Activated CD4-positive, alpha-beta T cell treated with anti-CD3 and anti-CD28 coated beads for 36 hours (primary cell): ENCODE measurements around the gene PGBD5. TPM values are rescaled to one million over a fixed set of nuclear protein-coding genes. Genes with fewer than 3 reads are reported as not detected.
"Not testable (repeated sequence)": the region's sequence is repeated elsewhere in the genome, so short reads cannot be mapped to it uniquely, and the experiment has no call there.

Source experiments
- ATAC-seq: fragments of 200-7000 bp; cut with Tn5 transposase; one replicate; pipeline ENCODE4 v1.10.0; 2021; ENCODE audit warnings: mild to moderate bottlenecking, moderate library complexity
- CTCF ChIA-PET: fragments of 350-600 bp; sonication (Branson Sonifier 250); formaldehyde crosslinking; loops from one replicate; lab custom pipeline; 2021; ENCODE audit warnings: antibody characterized with exemption; lab: Charles Lee
- POLR2A ChIA-PET: fragments of 350-600 bp; sonication (Branson Sonifier 250); formaldehyde crosslinking; loops from one replicate; lab custom pipeline; 2021; ENCODE audit warnings: antibody characterized with exemption, inconsistent platforms; lab: Charles Lee
- DNase-seq: peaks from one replicate; pipeline ENCODE4 v3.0.0-alpha.2; 2020
- H3K27ac Mint-ChIP-seq: one replicate; pipeline ENCODE4 v1.8.0; 2021; ENCODE audit warnings: mixed read lengths
- H3K27me3 Mint-ChIP-seq: one replicate; pipeline ENCODE4 v1.8.0; 2021; ENCODE audit warnings: mixed read lengths
- H3K36me3 Mint-ChIP-seq: one replicate; pipeline ENCODE4 v1.8.0; 2021; ENCODE audit warnings: low read depth, mixed read lengths
- H3K4me1 Mint-ChIP-seq: one replicate; pipeline ENCODE4 v1.8.0; 2021; ENCODE audit warnings: mixed read lengths
- H3K4me3 Mint-ChIP-seq: one replicate; pipeline ENCODE4 v1.8.0; 2021; ENCODE audit warnings: mild to moderate bottlenecking, moderate library complexity, mixed read lengths
- H3K9me3 Mint-ChIP-seq: one replicate; pipeline ENCODE4 v1.8.0; 2021; ENCODE audit warnings: low read depth, mixed read lengths
- intact Hi-C, 2 experiments: fragments of 100-400 bp; cut with DNase I in 1 of 2; cut with micrococcal nuclease in 1 of 2; formaldehyde crosslinking; loops; one replicate each; pipeline versions ENCODE4 v1.14.2 to v1.15.1; 2022 to 2024; cut with DNase I, micrococcal nuclease
- total RNA-seq, 2 experiments: library from RNA; stranded (reverse); gene quantifications; one replicate each; pipeline ENCODE4 v1.2.3, GENCODE V29; 2021

Gene PGBD5, protein sequence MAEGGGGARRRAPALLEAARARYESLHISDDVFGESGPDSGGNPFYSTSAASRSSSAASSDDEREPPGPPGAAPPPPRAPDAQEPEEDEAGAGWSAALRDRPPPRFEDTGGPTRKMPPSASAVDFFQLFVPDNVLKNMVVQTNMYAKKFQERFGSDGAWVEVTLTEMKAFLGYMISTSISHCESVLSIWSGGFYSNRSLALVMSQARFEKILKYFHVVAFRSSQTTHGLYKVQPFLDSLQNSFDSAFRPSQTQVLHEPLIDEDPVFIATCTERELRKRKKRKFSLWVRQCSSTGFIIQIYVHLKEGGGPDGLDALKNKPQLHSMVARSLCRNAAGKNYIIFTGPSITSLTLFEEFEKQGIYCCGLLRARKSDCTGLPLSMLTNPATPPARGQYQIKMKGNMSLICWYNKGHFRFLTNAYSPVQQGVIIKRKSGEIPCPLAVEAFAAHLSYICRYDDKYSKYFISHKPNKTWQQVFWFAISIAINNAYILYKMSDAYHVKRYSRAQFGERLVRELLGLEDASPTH
- total RNA-seq, result under 1 TPM in 1 of 2 experiments, not detected in 1; 0.11 TPM

DNA sequence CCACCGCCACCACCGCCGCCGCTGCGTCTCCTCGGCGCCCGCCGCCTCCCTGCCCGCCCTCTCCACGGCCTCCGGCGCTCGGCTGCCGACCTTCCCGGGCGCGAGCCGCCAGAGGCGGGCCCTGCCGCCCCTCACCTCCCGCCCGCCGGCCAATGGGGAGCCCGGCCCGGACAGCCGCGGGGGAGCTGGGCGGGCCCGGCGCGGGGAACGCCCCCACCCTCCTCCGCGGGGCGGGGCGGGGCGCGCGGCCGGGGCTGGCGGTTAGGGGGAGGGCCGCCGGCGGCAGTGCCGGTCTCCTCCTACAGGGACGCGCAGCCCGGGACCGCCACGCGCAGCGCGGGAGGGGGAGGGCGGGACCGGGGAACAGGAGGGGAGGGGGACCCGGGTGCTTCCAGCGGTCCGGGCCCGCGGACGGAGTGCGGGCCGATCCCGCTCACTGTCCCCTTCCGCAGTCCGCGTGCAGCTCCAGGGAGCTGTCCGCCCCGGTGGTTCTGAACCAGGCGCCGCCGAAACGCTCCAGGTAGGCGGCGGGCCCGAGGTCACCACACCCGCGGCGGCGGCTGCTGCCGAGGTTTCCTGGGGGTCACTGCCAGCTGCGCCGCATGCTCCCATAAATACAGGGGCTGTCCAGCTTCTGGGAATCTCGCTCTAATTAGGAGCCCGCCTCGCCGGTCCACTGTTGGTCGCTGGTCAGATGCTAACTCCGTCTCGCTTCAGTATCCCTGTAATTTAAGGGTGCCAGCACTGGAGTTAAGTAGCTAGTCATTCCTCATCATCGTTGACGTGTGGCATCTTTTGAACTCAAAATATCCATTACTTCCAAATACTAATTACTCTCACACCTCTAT is at the start of gene PGBD5:
TSS of gene PGBD5 (minus strand) at position 87 of the 848 bp plus-strand sequence. CDS start 404 bp downstream, outside the sequence.
- Mint-ChIP-seq H3K27me3 (peaks cover 57% of the 10 kb centered on the region), H3K9me3 (no peaks in the 10 kb centered on the region), H3K36me3 (no peaks in the 10 kb centered on the region), H3K4me1 (peaks cover 7% of the 10 kb centered on the region), H3K27ac (no peak within 1 kb of the TSS), H3K4me3 (peak within 1 kb of the TSS; percentile 60)
- ChIA-PET POLR2A (no interaction called here), CTCF (no interaction called here)
- intact Hi-C loops, result loop anchor here in 1 of 2 experiments (1.0 to 10.0 kb wide), 5 partner anchors 216 to 992 kb away; partner anchors contain the start of genes ACTA1, C1orf198, COG2 and FAM89A
- ATAC-seq (peak; percentile 89), DNase-seq (peak; percentile 82)

DNA sequence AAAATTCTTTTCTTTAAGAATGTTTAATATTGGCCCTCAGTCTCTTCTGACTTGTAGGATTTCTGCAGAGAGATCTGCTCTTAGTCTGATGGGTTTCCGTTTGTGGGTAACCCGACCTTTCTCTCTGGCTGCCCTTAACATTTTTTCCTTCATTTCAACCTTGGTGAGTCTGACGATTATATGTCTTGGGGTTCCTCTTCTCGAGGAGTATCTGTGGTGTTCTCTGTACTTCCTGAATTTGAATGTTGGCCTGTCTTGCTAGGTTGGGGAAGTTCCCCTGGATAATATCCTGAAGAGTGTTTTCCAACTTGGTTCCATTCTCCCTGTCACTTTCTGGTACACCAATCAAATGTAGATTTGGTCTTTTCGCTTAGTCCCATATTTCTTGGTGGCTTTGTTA is 48.8 kb upstream of the PGBD5 start:
- H3K9me3 Mint-ChIP-seq, H3K36me3 Mint-ChIP-seq, H3K27ac Mint-ChIP-seq, ATAC-seq, intact Hi-C loops, H3K4me3 Mint-ChIP-seq, DNase-seq, H3K4me1 Mint-ChIP-seq, POLR2A ChIA-PET: not testable (repeated sequence)
- CTCF ChIA-PET, result interaction anchor here (0.6 kb wide), 1 partner anchor 336 kb away, joined by 3 read pairs; no protein-coding TSS in a partner anchor
- H3K27me3 Mint-ChIP-seq, result peaks cover 43% of the 10 kb centered on the region

DNA sequence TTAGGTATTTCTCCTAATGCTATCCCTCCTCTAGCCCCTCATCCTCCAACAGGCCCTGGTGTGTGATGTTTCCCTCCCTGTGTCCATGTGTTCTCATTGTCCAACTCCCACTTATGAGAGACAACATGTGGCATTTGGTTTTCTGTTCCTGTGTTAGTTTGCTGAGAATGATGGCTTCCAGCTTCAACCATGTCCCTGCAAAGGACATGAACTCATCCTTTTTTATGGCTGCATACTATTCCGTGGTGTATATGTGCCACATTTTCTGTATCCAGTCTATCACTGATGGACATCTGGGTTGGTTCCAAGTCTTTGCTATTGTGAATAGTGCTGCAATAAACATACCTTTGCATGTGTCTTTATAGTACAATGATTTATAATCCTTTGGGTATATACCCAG is 44.6 kb upstream of the PGBD5 start:
- CTCF ChIA-PET, intact Hi-C loops, DNase-seq, H3K4me1 Mint-ChIP-seq, H3K27ac Mint-ChIP-seq, H3K9me3 Mint-ChIP-seq, H3K36me3 Mint-ChIP-seq, H3K4me3 Mint-ChIP-seq, POLR2A ChIA-PET, ATAC-seq: not testable (repeated sequence)
- H3K27me3 Mint-ChIP-seq, result peaks cover 25% of the 10 kb centered on the region

DNA sequence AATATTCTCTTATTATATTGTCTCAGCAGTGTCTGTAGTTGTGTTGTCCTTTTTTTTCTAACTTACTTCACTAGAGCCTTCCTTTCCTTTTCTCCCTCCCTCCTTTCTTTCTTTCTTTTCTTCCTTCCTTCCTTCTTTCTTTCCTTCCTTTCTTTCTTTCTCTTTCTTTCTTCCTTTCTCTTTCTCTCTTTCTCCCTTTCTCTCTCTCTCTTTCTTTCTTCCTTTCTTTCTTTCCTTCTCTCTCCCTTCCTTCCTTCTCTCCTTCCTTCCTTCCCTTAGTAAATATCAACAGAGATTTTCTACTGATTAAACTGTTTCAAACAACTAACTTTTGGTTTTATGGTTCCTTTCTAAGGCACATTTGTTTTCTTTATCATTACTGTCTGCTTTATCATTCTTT is 43.1 kb upstream of the PGBD5 start:
- ChIA-PET CTCF (no interaction called here), POLR2A (no interaction called here)
- no peak overlapping the region for H3K4me3 Mint-ChIP-seq
- ATAC-seq (no peak), DNase-seq (no peak)
- no peaks in the 10 kb centered on the region for H3K4me1 Mint-ChIP-seq
- no peak overlapping the region for H3K27ac Mint-ChIP-seq
- no peaks in the 10 kb centered on the region for H3K36me3 Mint-ChIP-seq
- peaks cover 18% of the 10 kb centered on the region for H3K27me3 Mint-ChIP-seq
- H3K9me3 Mint-ChIP-seq, result peaks cover 3% of the 10 kb centered on the region
- intact Hi-C loops, result no loop called here

DNA sequence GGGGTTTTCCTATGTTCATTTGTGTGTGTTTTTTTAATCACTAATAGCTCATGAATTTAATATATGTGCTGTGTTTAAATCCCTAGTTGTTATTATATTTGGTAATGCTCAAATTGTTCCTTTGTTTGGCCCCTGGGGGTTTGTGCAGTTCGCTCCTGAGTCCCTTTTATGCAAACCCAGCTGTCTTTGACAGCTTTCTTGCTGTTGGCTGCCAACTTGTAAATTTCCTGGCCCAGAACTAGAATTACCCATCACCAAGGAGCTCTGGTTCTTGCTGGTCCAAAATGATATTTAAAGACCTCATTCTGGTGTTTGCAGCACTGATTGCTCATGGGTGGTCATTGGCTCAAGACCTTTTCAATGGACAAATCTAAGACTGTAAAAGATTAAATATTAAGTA is 39.6 kb upstream of the PGBD5 start:
- CTCF ChIA-PET, result interaction anchor here (1.2 kb wide), 1 partner anchor 8 kb away, joined by 3 read pairs; no protein-coding TSS in a partner anchor
- Mint-ChIP-seq H3K27me3 (peaks cover 12% of the 10 kb centered on the region), H3K4me1 (no peaks in the 10 kb centered on the region), H3K9me3 (no peaks in the 10 kb centered on the region), H3K4me3 (no peak overlapping the region), H3K27ac (no peak overlapping the region), H3K36me3 (no peaks in the 10 kb centered on the region)
- ATAC-seq (no peak), DNase-seq (no peak)
- POLR2A ChIA-PET, result no interaction called here
- intact Hi-C loops, result no loop called here

DNA sequence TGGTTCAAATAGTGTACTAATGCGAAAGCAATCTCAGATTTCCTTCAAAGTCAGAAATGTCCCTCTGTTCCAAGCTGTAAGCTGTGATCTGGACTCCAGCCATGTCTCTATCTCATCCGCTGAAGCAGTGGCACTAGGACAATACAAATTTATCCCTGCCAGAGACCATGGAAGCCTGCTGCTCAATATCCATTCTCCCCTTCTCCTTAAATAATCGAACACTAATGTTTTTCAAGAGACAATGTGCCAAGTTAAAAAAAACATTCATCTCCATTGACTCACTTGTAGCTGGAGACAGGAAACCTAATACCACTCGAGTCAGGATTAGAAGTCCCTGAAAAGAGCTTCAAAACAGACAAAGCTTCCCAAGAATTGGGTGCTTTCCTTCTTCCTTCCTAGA is 38.5 kb upstream of the PGBD5 start:
- no peak overlapping the region for H3K4me3 Mint-ChIP-seq
- no peaks in the 10 kb centered on the region for H3K4me1 Mint-ChIP-seq
- H3K27me3 Mint-ChIP-seq, result peaks cover 19% of the 10 kb centered on the region
- CTCF ChIA-PET, result interaction anchor here (1.2 kb wide), 1 partner anchor 9 kb away, joined by 3 read pairs; no protein-coding TSS in a partner anchor
- intact Hi-C loops, result no loop called here
- POLR2A ChIA-PET, result no interaction called here
- H3K9me3 Mint-ChIP-seq, result no peaks in the 10 kb centered on the region
- H3K36me3 Mint-ChIP-seq, result no peaks in the 10 kb centered on the region
- no peak for DNase-seq
- no peak overlapping the region for H3K27ac Mint-ChIP-seq
- no peak for ATAC-seq

DNA sequence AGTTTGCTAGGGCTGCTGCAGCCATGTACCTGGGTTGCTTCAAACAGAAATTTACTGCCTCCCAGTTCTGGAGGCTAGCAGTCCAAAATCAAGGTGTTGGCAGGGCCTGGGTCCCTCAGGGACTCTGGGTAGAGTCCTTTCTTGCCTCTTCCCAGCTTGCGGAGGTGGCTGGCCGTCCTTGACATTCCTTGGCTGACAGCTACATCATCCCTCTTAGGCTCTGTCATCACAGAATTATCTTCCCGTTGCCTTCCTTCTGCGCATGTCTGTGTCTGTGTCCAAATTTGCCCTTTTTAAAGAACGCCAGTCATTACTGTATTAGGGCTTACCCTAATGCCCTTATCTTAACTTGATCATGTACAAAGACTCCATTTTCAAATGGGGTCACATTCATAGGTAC is 37.6 kb upstream of the PGBD5 start:
- H3K27me3 Mint-ChIP-seq, result peaks cover 24% of the 10 kb centered on the region
- intact Hi-C loops, result no loop called here
- POLR2A ChIA-PET, result no interaction called here
- ATAC-seq (no peak), DNase-seq (no peak)
- H3K4me1 Mint-ChIP-seq, result no peaks in the 10 kb centered on the region
- H3K27ac Mint-ChIP-seq, result no peak overlapping the region
- no peak overlapping the region for H3K4me3 Mint-ChIP-seq
- no peaks in the 10 kb centered on the region for H3K9me3 Mint-ChIP-seq
- H3K36me3 Mint-ChIP-seq, result no peaks in the 10 kb centered on the region
- CTCF ChIA-PET, result no interaction called here

DNA sequence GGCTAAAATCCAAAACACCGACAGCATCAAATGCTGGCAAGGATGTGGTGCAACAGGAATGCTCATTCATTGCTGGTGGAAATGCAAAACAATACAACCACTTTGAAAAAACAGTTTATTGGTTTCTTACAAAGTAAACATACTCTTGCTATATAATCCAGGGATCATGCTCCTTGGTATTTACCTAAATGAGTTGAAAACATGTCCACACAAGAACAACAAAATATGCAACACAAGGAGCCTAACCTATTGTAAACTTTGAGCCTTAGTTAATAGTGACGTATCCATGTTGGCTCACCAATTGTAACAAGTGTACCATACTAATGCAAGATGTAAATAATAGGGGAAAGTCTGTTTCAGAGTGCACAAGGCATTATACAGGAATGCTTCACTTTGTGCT is 37.2 kb upstream of the PGBD5 start:
- DNase-seq, result no peak
- H3K27me3 Mint-ChIP-seq, result peaks cover 24% of the 10 kb centered on the region
- H3K27ac Mint-ChIP-seq, result no peak overlapping the region
- ChIA-PET POLR2A (no interaction called here), CTCF (no interaction called here)
- no peaks in the 10 kb centered on the region for H3K9me3 Mint-ChIP-seq
- intact Hi-C loops, result no loop called here
- no peaks in the 10 kb centered on the region for H3K4me1 Mint-ChIP-seq
- H3K4me3 Mint-ChIP-seq, result no peak overlapping the region
- H3K36me3 Mint-ChIP-seq, result no peaks in the 10 kb centered on the region
- no peak for ATAC-seq

DNA sequence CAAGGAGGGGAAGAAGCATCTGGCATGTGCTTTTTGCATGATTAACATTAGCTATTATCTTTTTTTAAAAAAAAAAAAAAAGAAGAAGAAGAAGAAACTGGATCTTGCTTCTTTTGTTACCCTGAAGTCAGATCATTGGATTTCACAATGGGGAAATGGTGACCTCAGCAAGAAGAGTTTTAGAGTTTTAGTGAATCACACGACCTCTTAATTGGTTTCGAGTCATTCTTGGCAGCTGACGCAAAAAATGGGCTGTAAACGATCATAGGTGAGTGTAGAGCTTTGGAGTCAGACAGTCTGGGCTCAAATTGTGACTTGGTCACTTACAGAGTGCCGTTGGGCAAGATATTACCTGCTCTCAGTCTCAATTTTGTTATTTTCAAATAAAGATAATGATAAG is 33.3 kb upstream of the PGBD5 start:
- Mint-ChIP-seq H3K36me3 (no peaks in the 10 kb centered on the region), H3K9me3 (no peaks in the 10 kb centered on the region), H3K27me3 (peaks cover 39% of the 10 kb centered on the region), H3K27ac (no peak overlapping the region), H3K4me3 (no peak overlapping the region), H3K4me1 (no peaks in the 10 kb centered on the region)
- intact Hi-C loops, result no loop called here
- ChIA-PET POLR2A (no interaction called here), CTCF (no interaction called here)
- no peak for DNase-seq
- no peak for ATAC-seq

DNA sequence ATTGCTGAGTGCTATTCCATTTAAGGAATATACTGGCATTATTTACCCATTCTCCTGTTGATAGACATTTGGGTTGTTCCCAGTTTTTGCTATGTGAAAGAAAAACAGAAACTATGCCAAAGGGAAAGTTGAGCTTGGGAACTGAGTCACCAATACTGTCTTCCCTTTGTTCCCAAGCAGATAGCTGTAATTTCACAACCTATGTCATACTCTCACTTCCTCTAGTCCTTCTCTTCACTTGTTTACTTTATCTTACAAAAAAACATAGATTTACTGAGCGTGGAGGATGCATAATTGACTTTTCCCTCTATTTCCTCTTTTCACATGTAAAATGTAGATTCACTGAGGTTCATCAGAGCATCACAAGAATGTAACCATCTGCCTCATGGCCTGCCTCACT is 32.4 kb upstream of the PGBD5 start:
- POLR2A ChIA-PET, result no interaction called here
- CTCF ChIA-PET, result no interaction called here
- DNase-seq (no peak), ATAC-seq (no peak)
- no peaks in the 10 kb centered on the region for H3K36me3 Mint-ChIP-seq
- no peaks in the 10 kb centered on the region for H3K4me1 Mint-ChIP-seq
- no peak overlapping the region for H3K4me3 Mint-ChIP-seq
- intact Hi-C loops, result no loop called here
- peaks cover 41% of the 10 kb centered on the region for H3K27me3 Mint-ChIP-seq
- H3K9me3 Mint-ChIP-seq, result no peaks in the 10 kb centered on the region
- H3K27ac Mint-ChIP-seq, result no peak overlapping the region

DNA sequence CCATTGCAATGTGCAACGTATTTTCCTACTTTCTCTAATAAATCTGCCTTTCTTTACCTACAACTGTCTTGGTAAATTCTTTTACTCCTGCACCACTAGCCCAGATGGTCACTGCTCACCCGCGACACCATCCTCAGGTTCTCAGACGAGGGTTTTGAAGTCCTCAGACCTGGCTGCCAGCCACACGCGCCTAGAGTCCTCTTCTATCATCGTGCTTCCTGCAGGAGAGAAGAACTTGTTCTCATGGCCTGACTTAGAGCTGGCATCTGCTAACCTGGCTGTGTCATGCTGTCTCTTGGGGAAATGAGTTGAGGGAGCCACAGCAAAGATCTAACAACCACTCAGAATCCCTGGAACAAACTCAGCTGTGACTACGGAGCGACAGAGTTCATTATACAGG is 30.3 kb upstream of the PGBD5 start:
- Mint-ChIP-seq H3K27me3 (peaks cover 41% of the 10 kb centered on the region), H3K9me3 (no peaks in the 10 kb centered on the region), H3K36me3 (no peaks in the 10 kb centered on the region), H3K4me1 (no peaks in the 10 kb centered on the region), H3K27ac (no peak overlapping the region), H3K4me3 (no peak overlapping the region)
- ChIA-PET POLR2A (no interaction called here), CTCF (no interaction called here)
- intact Hi-C loops, result no loop called here
- no peak for DNase-seq
- no peak for ATAC-seq
